Measurements from ENCODE around the gene ZNF69. TPM values are rescaled to one million over a fixed set of nuclear protein-coding genes. Genes with fewer than 3 reads are reported as not detected.
"Not testable (repeated sequence)": the region's sequence is repeated elsewhere in the genome, so short reads cannot be mapped to it uniquely, and the experiment has no call there.

The ZNF69 gene
- total and polyA plus RNA-seq, 2 of the 4 experiments (the other 2 are of a cell fraction) = 2.7 to 12.0 TPM

GRCh38 chr19:11843722-11844121, 43.9 kb upstream of the ZNF69 start:
- H4K91ac ChIP-seq (ENCODE audit: insufficient read depth, low read depth, low read length) = no peak overlapping the region
- H3K4me2 ChIP-seq (ENCODE audit: low read depth, low read length) = no peak overlapping the region
- H3K18ac ChIP-seq (ENCODE audit: low read depth, low read length) = no peak overlapping the region
- no peak for TF ChIP-seq FOS (IDR thresholded peaks at IDR 0.05; ENCODE audit: low read depth, low read length)
- no peak for TF ChIP-seq MAZ (IDR thresholded peaks at IDR 0.05; ENCODE audit: borderline replicate concordance, low read depth, low read length)
- no peak for TF ChIP-seq MAFK (IDR thresholded peaks at IDR 0.05; ENCODE audit: low read depth, low read length)
- DNase-seq = no peak
- H3K27me3 ChIP-seq (ENCODE audit: control insufficient read depth, insufficient read depth, low read length) = no peaks in the 10 kb centered on the region
- H2AK9ac ChIP-seq (replicated peaks; ENCODE audit: low read depth, low read length, poor library complexity) = no peak overlapping the region
- H3K27ac ChIP-seq (ENCODE audit: insufficient read depth, low read length) = no peak overlapping the region
- no peaks in the 10 kb centered on the region for H3K9me1 ChIP-seq (ENCODE audit: insufficient read depth, low read length)
- no peak overlapping the region for H3K23ac ChIP-seq (ENCODE audit: low read depth, low read length)
- no peaks in the 10 kb centered on the region for H3K36me3 ChIP-seq (ENCODE audit: control insufficient read depth, insufficient read depth, low read length)
- H2AFZ ChIP-seq (replicated peaks; ENCODE audit: low read length, poor library complexity) = no peak overlapping the region
- WGBS, 2 experiments (ENCODE audit: extremely low coverage in 2 of 2, insufficient read length in 1 of 2) = no CpG with 5 or more reads among the region's 2 CpGs
- no peaks in the 10 kb centered on the region for H3K9me3 ChIP-seq (ENCODE audit: control insufficient read depth, insufficient read depth, low read length)
- ATAC-seq (ENCODE audit: low read depth) = no peak
- H2BK20ac ChIP-seq (ENCODE audit: low read depth, low read length) = no peak overlapping the region
- intact Hi-C loops (cut with micrococcal nuclease) (no loop called here), in situ Hi-C loops (cut with MboI; ENCODE audit: low sequenced_read_pairs) (no loop called here), dilution Hi-C loops (cut with HindIII; ENCODE audit: low sequenced_read_pairs, unreplicated experiment) (no loop called here)
- ChIA-PET POLR2A (ENCODE audit: unreplicated experiment) (no interaction called here), CTCF (no interaction called here)
- BruUV-seq (replicated peaks) = no TSS peak
- no peak overlapping the region for H2BK5ac ChIP-seq (ENCODE audit: low read depth, low read length, poor library complexity, severe bottlenecking)
- no peaks in the 10 kb centered on the region for H4K20me1 ChIP-seq (ENCODE audit: insufficient read depth, low read length)
- no peak overlapping the region for H2BK120ac ChIP-seq (ENCODE audit: low read depth, low read length)
- no peak overlapping the region for H3K56ac ChIP-seq (ENCODE audit: extremely low read depth, insufficient read depth, low read length)
- H4K8ac ChIP-seq (ENCODE audit: low read depth in 2 of 2, low read length in 2 of 2) = no peak overlapping the region
- H3K4me1 ChIP-seq (ENCODE audit: control insufficient read depth, insufficient read depth, low read length) = no peaks in the 10 kb centered on the region
- peaks cover 0 to 8% of the 10 kb centered on the region in 2 experiments; a peak in 2 of 4 replicates for H3K79me1 ChIP-seq (ENCODE audit: low read depth in 1 of 2, low read length in 2 of 2)
- H3K9ac ChIP-seq (ENCODE audit: low read depth, low read length) = no peak overlapping the region
- H3K14ac ChIP-seq (replicated peaks; ENCODE audit: low read depth, low read length) = no peak overlapping the region
- no peak overlapping the region for H2AK5ac ChIP-seq (ENCODE audit: low read depth, low read length)
- no peak overlapping the region for H2BK15ac ChIP-seq (ENCODE audit: low read depth, low read length)
- no peak overlapping the region for H4K5ac ChIP-seq (ENCODE audit: low read depth, low read length)
- no peak overlapping the region for H3K4me3 ChIP-seq (ENCODE audit: insufficient read depth, low read depth, low read length)
- no peak overlapping the region for H3K4ac ChIP-seq (ENCODE audit: low read depth, low read length)

DNA sequence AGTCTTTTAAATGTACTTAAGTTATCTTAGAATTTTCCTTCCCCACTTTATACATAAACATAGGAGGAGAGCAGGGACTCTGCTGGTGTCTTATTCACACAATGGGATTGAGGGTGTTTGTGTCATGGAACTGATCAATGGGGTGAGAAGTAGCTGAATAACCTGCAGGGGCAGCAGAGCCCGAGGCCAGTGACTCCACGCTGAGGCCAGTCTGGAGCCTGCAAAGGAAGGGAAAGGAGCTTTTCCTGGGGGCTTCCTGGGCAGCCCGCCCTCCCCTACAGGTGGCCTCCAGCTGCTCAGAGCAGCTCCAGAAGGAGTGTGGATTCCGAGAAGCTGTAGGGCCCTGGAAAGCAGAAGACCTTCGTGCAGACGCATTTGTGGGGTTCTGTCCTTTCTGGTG, 40.0 kb upstream of the ZNF69 start:
- H3K14ac ChIP-seq (replicated peaks; ENCODE audit: low read depth, low read length); H2BK15ac ChIP-seq (ENCODE audit: low read depth, low read length); H3K4me2 ChIP-seq (ENCODE audit: low read depth, low read length); ATAC-seq (ENCODE audit: low read depth); intact Hi-C loops (cut with micrococcal nuclease); dilution Hi-C loops (cut with HindIII; ENCODE audit: low sequenced_read_pairs, unreplicated experiment); H3K18ac ChIP-seq (ENCODE audit: low read depth, low read length); H4K5ac ChIP-seq (ENCODE audit: low read depth, low read length); in situ Hi-C loops (cut with MboI; ENCODE audit: low sequenced_read_pairs); BruUV-seq (replicated peaks); H3K27me3 ChIP-seq (ENCODE audit: control insufficient read depth, insufficient read depth, low read length); H3K9me3 ChIP-seq (ENCODE audit: control insufficient read depth, insufficient read depth, low read length); H3K9ac ChIP-seq (ENCODE audit: low read depth, low read length); H2BK120ac ChIP-seq (ENCODE audit: low read depth, low read length); H2BK5ac ChIP-seq (ENCODE audit: low read depth, low read length, poor library complexity, severe bottlenecking); H3K4ac ChIP-seq (ENCODE audit: low read depth, low read length); H4K20me1 ChIP-seq (ENCODE audit: insufficient read depth, low read length); H3K56ac ChIP-seq (ENCODE audit: extremely low read depth, insufficient read depth, low read length); H2AK9ac ChIP-seq (replicated peaks; ENCODE audit: low read depth, low read length, poor library complexity); POLR2A ChIA-PET (ENCODE audit: unreplicated experiment); H3K23ac ChIP-seq (ENCODE audit: low read depth, low read length); H3K27ac ChIP-seq (ENCODE audit: insufficient read depth, low read length); H3K36me3 ChIP-seq (ENCODE audit: control insufficient read depth, insufficient read depth, low read length); H4K91ac ChIP-seq (ENCODE audit: insufficient read depth, low read depth, low read length); H3K4me1 ChIP-seq (ENCODE audit: control insufficient read depth, insufficient read depth, low read length); DNase-seq; H3K4me3 ChIP-seq (ENCODE audit: insufficient read depth, low read depth, low read length); H2BK20ac ChIP-seq (ENCODE audit: low read depth, low read length); H3K9me1 ChIP-seq (ENCODE audit: insufficient read depth, low read length); H2AK5ac ChIP-seq (ENCODE audit: low read depth, low read length): not testable (repeated sequence)
- Histone ChIP-seq H4K8ac (ENCODE audit: low read depth in 2 of 2, low read length in 2 of 2) (peak overlapping the region in 1 of 2 experiments; percentile 28; a peak in 1 of 4 replicates), H2AFZ (replicated peaks; ENCODE audit: low read length, poor library complexity) (peak overlapping the region; percentile 70), H3K79me1 (ENCODE audit: low read depth in 1 of 2, low read length in 2 of 2) (peaks cover 13 to 26% of the 10 kb centered on the region in 2 experiments; a peak in 3 of 4 replicates)
- CTCF ChIA-PET = interaction anchor here (1.1 kb wide), 1 partner anchor 50 kb away, joined by 3 read pairs; no protein-coding TSS in a partner anchor
- no CpG with 5 or more reads among the region's 6 CpGs for WGBS, 2 experiments (ENCODE audit: extremely low coverage in 2 of 2, insufficient read length in 1 of 2)
